Pons (tissue), 1 donor: ENCODE measurements around the gene ARNT2.

ENCODE experiments used
- DNase-seq: peaks from one replicate; pipeline ENCODE4 v3.0.0-alpha.2; 2016; ENCODE audit warnings: low spot score

The ARNT2 gene

DNA sequence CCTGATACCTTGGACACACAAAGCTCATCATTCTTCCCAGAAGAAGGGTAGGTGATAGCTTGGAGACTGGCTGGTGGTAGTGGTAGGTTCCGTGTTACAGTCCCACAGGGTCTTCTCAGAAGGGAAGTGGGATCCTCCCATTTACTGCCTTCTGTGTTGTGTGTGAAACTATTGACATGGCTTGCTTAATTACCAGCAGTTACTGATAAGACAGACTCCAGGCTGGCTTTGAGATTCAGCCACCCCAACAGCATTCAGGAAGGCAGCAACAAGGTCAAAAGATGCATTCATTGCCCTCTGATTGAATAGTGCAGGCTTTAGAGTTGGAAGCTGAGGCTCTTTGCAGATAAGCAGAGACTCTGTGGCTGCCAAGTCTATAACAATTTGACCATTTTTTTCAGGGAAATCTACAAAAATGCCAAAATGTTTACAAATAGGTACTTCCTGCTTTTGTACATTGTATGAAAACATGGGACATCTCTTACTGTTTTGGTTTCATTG, 7.7 kb downstream of the ARNT2 start:
- peak; percentile 80 for DNase-seq

GRCh38 chr15:80414546-80415357, 10.6 kb downstream of the ARNT2 start:
- DNase-seq: no peak

GRCh38 chr15:80415358-80415670, 11.1 kb downstream of the ARNT2 start:
- peak; percentile 76 for DNase-seq

DNA sequence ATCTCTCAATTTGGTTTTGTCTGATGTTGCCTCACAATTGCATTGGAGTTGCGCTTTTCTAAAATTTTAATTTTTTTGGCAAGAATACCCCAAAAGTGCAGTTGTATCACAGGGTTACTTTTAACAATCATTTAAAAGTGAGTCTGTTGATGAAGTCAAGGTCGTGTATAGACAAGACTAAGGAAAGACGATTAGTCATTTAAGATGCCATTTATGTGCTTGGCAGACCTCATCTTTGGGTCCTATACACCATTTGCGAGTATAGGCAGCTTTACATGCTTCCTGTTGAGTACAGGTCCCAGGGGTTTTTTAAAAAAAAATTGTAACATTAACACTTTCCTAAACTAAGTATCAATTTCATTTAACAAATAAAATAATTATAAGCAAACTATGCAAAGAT, 12.5 kb downstream of the ARNT2 start:
- DNase-seq: no peak

DNA sequence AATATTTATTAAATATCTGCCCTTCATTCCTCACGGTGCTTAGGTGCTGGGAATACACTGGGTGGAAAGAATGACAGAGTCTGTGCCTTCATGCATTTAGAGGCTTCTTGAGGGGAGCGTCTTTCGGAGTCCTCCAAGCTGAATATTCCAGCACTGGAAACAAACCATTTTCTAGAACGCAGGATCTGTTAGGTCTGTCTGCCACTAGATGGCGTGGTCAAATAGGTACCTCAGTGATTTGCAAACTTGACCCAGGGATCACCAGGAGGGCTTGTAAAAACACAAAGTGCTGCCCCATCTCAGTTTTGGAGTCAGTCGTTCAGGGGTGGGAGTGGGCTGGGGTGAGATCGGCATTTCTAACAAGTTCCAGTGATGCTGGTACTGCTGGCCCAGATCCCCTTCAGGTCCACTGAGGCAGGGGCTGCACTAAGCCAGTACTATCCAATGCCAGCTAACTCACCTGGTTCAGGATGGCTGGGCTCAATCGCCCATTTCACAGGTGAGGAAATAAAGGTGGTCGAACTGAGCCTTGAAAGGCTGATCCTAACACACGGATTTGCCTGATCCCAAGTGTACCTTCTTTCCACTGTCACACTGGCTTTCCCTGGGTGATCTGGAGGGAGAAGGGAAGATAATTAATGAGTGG, 14.8 kb downstream of the ARNT2 start:
- DNase-seq: peak; percentile 74

GRCh38 chr15:80419546-80419945, 15.4 kb downstream of the ARNT2 start:
- no peak for DNase-seq

- DNase-seq: no peak
These were observed 16.5 kb downstream of the ARNT2 start for GRCh38 chr15:80420658-80421057.

DNA sequence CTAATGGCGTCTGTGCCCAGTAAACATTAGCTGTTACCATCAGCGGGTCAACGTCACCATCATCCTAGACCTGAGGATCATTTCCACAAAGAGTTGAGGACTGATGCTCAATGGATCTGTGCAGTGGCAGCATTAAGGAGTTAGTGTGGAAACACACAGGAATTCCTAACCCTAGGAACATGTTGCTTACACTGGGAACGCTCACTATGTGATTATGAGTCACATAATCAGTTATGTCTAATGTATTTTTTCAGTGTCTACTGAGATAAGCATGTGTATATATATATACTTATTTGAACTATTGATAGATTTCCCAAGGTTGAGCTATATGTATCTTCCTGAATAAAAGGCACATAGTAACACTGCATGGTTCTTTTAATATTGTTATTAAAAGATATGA, 19.0 kb downstream of the ARNT2 start:
- no peak for DNase-seq

- no peak for DNase-seq
These were observed 20.2 kb downstream of the ARNT2 start for GRCh38 chr15:80424381-80424780.

DNA sequence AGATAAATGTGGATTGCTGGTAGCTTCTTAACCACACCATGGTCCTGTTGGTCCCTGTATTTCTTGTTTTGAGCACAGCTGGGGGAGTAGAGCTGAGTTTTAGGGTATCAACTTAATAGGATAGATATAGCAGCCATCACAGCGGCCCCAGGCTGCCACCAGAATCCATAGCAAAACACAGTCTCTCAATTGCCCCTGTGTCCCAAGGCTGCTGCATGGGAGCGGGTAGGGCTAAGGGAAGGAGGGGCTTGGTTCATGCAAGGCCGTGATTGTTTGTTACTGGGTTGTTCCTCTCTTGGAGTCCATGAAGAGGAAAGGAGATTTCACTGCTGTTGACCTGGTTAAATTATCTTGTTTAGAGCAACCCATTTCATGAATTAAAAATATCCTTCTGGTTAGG, 22.1 kb downstream of the ARNT2 start:
- peak; percentile 94 for DNase-seq

DNA sequence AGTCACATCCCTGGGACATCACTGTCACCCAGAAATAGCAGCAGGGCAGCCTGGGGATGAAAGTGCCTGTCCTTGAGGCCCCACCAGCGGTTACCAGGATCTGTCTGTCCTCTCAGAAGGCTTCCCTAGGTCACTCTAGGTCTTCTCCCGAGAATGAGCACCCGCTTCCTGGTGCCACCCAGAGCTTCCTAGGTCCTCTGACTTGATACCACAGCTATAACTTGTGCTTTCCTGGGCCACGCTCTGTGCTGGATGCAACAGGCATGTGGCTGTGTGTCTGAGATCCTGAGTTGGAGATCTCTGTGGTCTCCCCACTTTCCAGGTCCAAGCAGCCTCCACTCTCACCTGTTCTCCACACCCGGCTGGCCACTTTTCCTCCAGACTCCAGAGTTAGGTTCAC, 25.8 kb downstream of the ARNT2 start:
- no peak for DNase-seq

- no peak for DNase-seq
These were observed 27.6 kb downstream of the ARNT2 start for GRCh38 chr15:80431635-80432344.

DNA sequence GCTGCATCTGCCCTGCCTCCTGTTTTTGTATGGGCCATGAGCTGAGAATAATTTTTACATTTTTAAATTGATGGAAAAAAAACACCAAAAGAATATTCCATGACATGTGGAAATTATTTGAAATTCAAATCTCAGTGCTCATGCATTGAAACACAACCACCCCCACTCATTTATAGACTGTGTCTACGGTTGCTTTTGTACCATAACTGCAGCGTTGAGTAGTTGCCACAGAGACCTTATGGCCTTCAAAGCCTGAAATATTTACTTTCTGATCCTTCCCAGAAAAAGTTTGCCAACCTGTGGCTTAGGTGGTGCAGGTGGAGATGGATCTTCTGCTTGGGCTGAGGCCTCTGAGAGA, 28.1 kb downstream of the ARNT2 start:
- DNase-seq: no peak

GRCh38 chr15:80433836-80434235, 29.7 kb downstream of the ARNT2 start:
- DNase-seq: no peak

GRCh38 chr15:80434926-80435720, 30.9 kb downstream of the ARNT2 start:
- no peak for DNase-seq

GRCh38 chr15:80436511-80437307, 32.5 kb downstream of the ARNT2 start:
- DNase-seq: no peak

GRCh38 chr15:80437334-80437891, 33.2 kb downstream of the ARNT2 start:
- DNase-seq: no peak

GRCh38 chr15:80439140-80439539, 35.0 kb downstream of the ARNT2 start:
- DNase-seq: no peak

- no peak for DNase-seq
These were observed 35.8 kb downstream of the ARNT2 start for GRCh38 chr15:80440024-80440423.

- DNase-seq: no peak
These were observed 36.9 kb downstream of the ARNT2 start for GRCh38 chr15:80441041-80441440.

DNA sequence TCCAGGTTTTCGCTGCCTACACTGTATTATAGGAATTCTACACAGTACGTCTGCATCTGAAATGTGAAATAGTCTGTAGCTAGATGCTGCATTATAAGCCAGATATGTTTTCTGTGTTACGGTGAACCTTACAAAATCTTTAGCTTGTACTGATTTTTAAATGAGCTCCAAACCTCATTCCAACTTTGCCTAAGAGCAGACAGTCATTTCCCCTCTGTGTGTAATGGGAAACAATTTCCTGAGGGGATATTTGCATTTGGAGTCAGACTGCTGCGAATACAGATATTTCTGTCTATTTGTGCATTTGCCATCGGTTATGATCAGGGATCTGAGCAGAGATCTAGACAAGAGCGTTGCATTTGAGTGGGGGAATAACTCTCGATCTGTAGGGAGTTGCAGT, 37.5 kb downstream of the ARNT2 start:
- DNase-seq: no peak
